ENCODE measurements around the gene NUP93.

NUP93 gene

DNA sequence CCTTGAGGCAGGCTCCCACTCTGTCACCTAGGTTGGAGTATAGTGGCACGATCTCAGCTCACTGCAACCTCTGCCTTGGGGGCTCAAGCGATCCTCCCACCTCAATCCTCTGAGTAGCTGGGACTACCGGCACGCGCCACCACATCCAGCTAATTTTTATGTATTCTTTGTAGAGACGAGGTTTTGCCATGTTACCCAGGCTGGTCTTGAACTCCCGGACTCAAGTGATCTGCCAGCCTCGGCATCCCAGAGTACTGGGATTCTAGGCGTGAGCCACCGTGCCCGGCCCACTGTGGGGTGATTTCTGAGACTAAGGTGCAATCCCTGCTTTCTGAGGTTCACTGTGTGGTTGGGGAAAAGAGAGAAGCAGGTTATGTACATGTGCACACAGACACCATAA, 123.0 kb downstream of the NUP93 start:
- Histone ChIP-seq H3K9me3 (ENCODE audit: insufficient read depth, low read length) (no peaks in the 10 kb centered on the region), H4K20me1 (ENCODE audit: low read depth, low read length) (no peaks in the 10 kb centered on the region), H3F3A (ENCODE audit: insufficient read depth) (no peaks in the 10 kb centered on the region), H3K9ac (ENCODE audit: low read length) (no peak overlapping the region), H2AFZ (ENCODE audit: low read depth, low read length, severe bottlenecking) (no peak overlapping the region), H3K4me3 (ENCODE audit: insufficient read depth, low read length, poor library complexity, severe bottlenecking) (no peak overlapping the region), H3K4me2 (ENCODE audit: low read depth, low read length, poor library complexity, severe bottlenecking) (no peak overlapping the region), H3K79me2 (ENCODE audit: insufficient read depth, low read length) (no peaks in the 10 kb centered on the region), H3K9me2 (replicated peaks; ENCODE audit: insufficient read depth, low read length) (no peaks in the 10 kb centered on the region), H3K27me3 (ENCODE audit: low read length) (no peaks in the 10 kb centered on the region), H3K36me3 (ENCODE audit: low read length) (no peaks in the 10 kb centered on the region), H3K27ac (ENCODE audit: low read depth, low read length) (no peak overlapping the region)
- TF ChIP-seq EZH2phosphoT487 (conservative IDR thresholded peaks at IDR 0.05; ENCODE audit: low read length) (no peak), CTCF (IDR thresholded peaks at IDR 0.05; ENCODE audit: insufficient read depth, low read length, poor library complexity, severe bottlenecking) (no peak)

DNA sequence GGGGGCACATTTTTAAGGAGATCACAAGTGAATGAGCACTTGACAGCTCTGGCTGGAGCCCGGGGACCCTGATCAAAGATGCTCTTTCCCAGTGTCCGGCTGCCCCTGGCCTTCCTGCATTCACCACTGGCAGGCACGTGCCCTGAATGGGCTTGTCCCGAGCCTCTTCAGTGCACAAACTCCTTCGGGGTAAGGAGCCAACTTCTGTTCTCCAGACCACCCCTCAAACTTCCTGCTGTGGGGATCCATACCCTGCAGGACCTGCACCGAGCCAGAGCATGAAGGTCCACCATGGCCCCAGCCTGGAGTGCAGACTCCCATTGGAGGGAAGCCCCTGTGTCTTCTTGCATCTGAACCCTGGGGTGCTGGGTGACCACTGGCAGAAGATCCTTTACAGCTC, 125.3 kb downstream of the NUP93 start:
- no peaks in the 10 kb centered on the region for H4K20me1 ChIP-seq (ENCODE audit: low read depth, low read length)
- no peak overlapping the region for H3K4me2 ChIP-seq (ENCODE audit: low read depth, low read length, poor library complexity, severe bottlenecking)
- no peaks in the 10 kb centered on the region for H3K36me3 ChIP-seq (ENCODE audit: low read length)
- no peaks in the 10 kb centered on the region for H3K9me3 ChIP-seq (ENCODE audit: insufficient read depth, low read length)
- TF ChIP-seq CTCF (IDR thresholded peaks at IDR 0.05; ENCODE audit: insufficient read depth, low read length, poor library complexity, severe bottlenecking) = no peak
- TF ChIP-seq EZH2phosphoT487 (conservative IDR thresholded peaks at IDR 0.05; ENCODE audit: low read length) = no peak
- no peaks in the 10 kb centered on the region for H3K9me2 ChIP-seq (replicated peaks; ENCODE audit: insufficient read depth, low read length)
- no peaks in the 10 kb centered on the region for H3F3A ChIP-seq (ENCODE audit: insufficient read depth)
- H3K27ac ChIP-seq (ENCODE audit: low read depth, low read length) = no peak overlapping the region
- no peak overlapping the region for H2AFZ ChIP-seq (ENCODE audit: low read depth, low read length, severe bottlenecking)
- H3K9ac ChIP-seq (ENCODE audit: low read length) = no peak overlapping the region
- no peak overlapping the region for H3K4me3 ChIP-seq (ENCODE audit: insufficient read depth, low read length, poor library complexity, severe bottlenecking)
- H3K27me3 ChIP-seq (ENCODE audit: low read length) = no peaks in the 10 kb centered on the region
- no peaks in the 10 kb centered on the region for H3K79me2 ChIP-seq (ENCODE audit: insufficient read depth, low read length)

DNA sequence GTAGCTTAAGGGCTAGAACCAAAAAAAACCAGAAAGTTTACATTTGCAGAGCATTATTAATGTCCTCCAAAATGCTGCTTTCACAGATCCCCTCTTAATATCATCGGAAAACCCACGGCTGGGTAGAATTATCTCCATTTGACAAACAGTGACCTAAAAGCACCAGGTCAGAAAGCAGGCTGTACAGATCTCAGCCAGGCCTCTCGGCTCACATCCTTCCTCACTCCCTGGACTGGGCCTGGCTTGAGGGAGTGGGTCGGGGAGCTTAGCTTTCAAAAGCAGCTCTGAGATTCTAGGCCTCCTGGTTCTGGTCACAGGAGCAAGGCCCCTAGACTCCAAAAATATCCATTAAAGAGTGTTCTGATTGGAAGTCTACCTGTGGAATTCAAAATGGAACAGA, 126.0 kb downstream of the NUP93 start:
- H3K9me3 ChIP-seq (ENCODE audit: insufficient read depth, low read length) = no peaks in the 10 kb centered on the region
- H4K20me1 ChIP-seq (ENCODE audit: low read depth, low read length) = no peaks in the 10 kb centered on the region
- no peak overlapping the region for H2AFZ ChIP-seq (ENCODE audit: low read depth, low read length, severe bottlenecking)
- H3F3A ChIP-seq (ENCODE audit: insufficient read depth) = no peaks in the 10 kb centered on the region
- H3K4me2 ChIP-seq (ENCODE audit: low read depth, low read length, poor library complexity, severe bottlenecking) = no peak overlapping the region
- no peaks in the 10 kb centered on the region for H3K79me2 ChIP-seq (ENCODE audit: insufficient read depth, low read length)
- no peaks in the 10 kb centered on the region for H3K27me3 ChIP-seq (ENCODE audit: low read length)
- H3K36me3 ChIP-seq (ENCODE audit: low read length) = no peaks in the 10 kb centered on the region
- H3K9ac ChIP-seq (ENCODE audit: low read length) = no peak overlapping the region
- H3K27ac ChIP-seq (ENCODE audit: low read depth, low read length) = no peak overlapping the region
- H3K9me2 ChIP-seq (replicated peaks; ENCODE audit: insufficient read depth, low read length) = no peaks in the 10 kb centered on the region
- no peak overlapping the region for H3K4me3 ChIP-seq (ENCODE audit: insufficient read depth, low read length, poor library complexity, severe bottlenecking)
- TF ChIP-seq EZH2phosphoT487 (conservative IDR thresholded peaks at IDR 0.05; ENCODE audit: low read length) = no peak
- no peak for TF ChIP-seq CTCF (IDR thresholded peaks at IDR 0.05; ENCODE audit: insufficient read depth, low read length, poor library complexity, severe bottlenecking)

Measured in SU-DHL-6 (cell line).